ENCODE data around the gene DGAT2.

The DGAT2 gene

GRCh38 chr11:75841739-75842138 is 73.2 kb downstream of the DGAT2 start:
- DNase-seq (ENCODE audit: low spot score) (no peak), ATAC-seq (ENCODE audit: low read depth) (no peak)
- Histone ChIP-seq H3K4me1 (ENCODE audit: insufficient read depth, poor library complexity, severe bottlenecking) (peaks cover 7% of the 10 kb centered on the region), H3K4me3 (ENCODE audit: severe bottlenecking) (no peak overlapping the region), H3K9me3 (ENCODE audit: severe bottlenecking) (peaks cover 2% of the 10 kb centered on the region), H3K36me3 (ENCODE audit: low read depth) (no peaks in the 10 kb centered on the region; the same call in 1 of the 2 replicates), H3K27me3 (ENCODE audit: insufficient read depth, poor library complexity, severe bottlenecking) (no peaks in the 10 kb centered on the region), H3K27ac (ENCODE audit: poor library complexity, severe bottlenecking) (no peak overlapping the region)
- no peak for TF ChIP-seq CTCF (IDR thresholded peaks at IDR 0.05; ENCODE audit: poor library complexity, severe bottlenecking)

- Histone ChIP-seq H3K27me3 (ENCODE audit: insufficient read depth, poor library complexity, severe bottlenecking) (no peaks in the 10 kb centered on the region), H3K4me1 (ENCODE audit: insufficient read depth, poor library complexity, severe bottlenecking) (no peaks in the 10 kb centered on the region), H3K9me3 (ENCODE audit: severe bottlenecking) (peaks cover 2% of the 10 kb centered on the region), H3K27ac (ENCODE audit: poor library complexity, severe bottlenecking) (no peak overlapping the region), H3K36me3 (ENCODE audit: low read depth) (no peaks in the 10 kb centered on the region), H3K4me3 (ENCODE audit: severe bottlenecking) (no peak overlapping the region)
- TF ChIP-seq CTCF (IDR thresholded peaks at IDR 0.05; ENCODE audit: poor library complexity, severe bottlenecking): no peak
- DNase-seq (ENCODE audit: low spot score): no peak
- no peak for ATAC-seq (ENCODE audit: low read depth)
Measured at GRCh38 chr11:75845324-75845723, 76.7 kb downstream of the DGAT2 start.

- no peak overlapping the region for H3K4me3 ChIP-seq (ENCODE audit: severe bottlenecking)
- H3K27ac ChIP-seq (ENCODE audit: poor library complexity, severe bottlenecking): no peak overlapping the region
- no peak for ATAC-seq (ENCODE audit: low read depth)
- TF ChIP-seq CTCF (IDR thresholded peaks at IDR 0.05; ENCODE audit: poor library complexity, severe bottlenecking): no peak
- DNase-seq (ENCODE audit: low spot score): no peak
- peaks cover 9% of the 10 kb centered on the region; the same call in 1 of the 2 replicates for H3K36me3 ChIP-seq (ENCODE audit: low read depth)
- H3K27me3 ChIP-seq (ENCODE audit: insufficient read depth, poor library complexity, severe bottlenecking): no peaks in the 10 kb centered on the region
- H3K9me3 ChIP-seq (ENCODE audit: severe bottlenecking): peaks cover 2% of the 10 kb centered on the region
- peaks cover 8% of the 10 kb centered on the region for H3K4me1 ChIP-seq (ENCODE audit: insufficient read depth, poor library complexity, severe bottlenecking)
Measured at GRCh38 chr11:75849894-75850293, 81.3 kb downstream of the DGAT2 start.

- Histone ChIP-seq H3K9me3 (ENCODE audit: severe bottlenecking) (no peaks in the 10 kb centered on the region), H3K4me1 (ENCODE audit: insufficient read depth, poor library complexity, severe bottlenecking) (peaks cover 8% of the 10 kb centered on the region), H3K4me3 (ENCODE audit: severe bottlenecking) (no peak overlapping the region), H3K27me3 (ENCODE audit: insufficient read depth, poor library complexity, severe bottlenecking) (no peaks in the 10 kb centered on the region), H3K27ac (ENCODE audit: poor library complexity, severe bottlenecking) (no peak overlapping the region), H3K36me3 (ENCODE audit: low read depth) (peaks cover 9% of the 10 kb centered on the region; the same call in 1 of the 2 replicates)
- DNase-seq (ENCODE audit: low spot score) (no peak), ATAC-seq (ENCODE audit: low read depth) (no peak)
- no peak for TF ChIP-seq CTCF (IDR thresholded peaks at IDR 0.05; ENCODE audit: poor library complexity, severe bottlenecking)
Measured at GRCh38 chr11:75850787-75851186, 82.2 kb downstream of the DGAT2 start.
